GM21423 (cell line): ENCODE measurements around the gene NIT1.

Experiments used
- ATAC-seq: cut with Tn5 transposase; IDR thresholded peaks from one replicate; pipeline ENCODE4 v1.9.1; 2021; ENCODE audit warnings: mild to moderate bottlenecking, moderate library complexity; ENCODE audit not compliant: unreplicated experiment

The NIT1 gene, protein sequence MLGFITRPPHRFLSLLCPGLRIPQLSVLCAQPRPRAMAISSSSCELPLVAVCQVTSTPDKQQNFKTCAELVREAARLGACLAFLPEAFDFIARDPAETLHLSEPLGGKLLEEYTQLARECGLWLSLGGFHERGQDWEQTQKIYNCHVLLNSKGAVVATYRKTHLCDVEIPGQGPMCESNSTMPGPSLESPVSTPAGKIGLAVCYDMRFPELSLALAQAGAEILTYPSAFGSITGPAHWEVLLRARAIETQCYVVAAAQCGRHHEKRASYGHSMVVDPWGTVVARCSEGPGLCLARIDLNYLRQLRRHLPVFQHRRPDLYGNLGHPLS

DNA sequence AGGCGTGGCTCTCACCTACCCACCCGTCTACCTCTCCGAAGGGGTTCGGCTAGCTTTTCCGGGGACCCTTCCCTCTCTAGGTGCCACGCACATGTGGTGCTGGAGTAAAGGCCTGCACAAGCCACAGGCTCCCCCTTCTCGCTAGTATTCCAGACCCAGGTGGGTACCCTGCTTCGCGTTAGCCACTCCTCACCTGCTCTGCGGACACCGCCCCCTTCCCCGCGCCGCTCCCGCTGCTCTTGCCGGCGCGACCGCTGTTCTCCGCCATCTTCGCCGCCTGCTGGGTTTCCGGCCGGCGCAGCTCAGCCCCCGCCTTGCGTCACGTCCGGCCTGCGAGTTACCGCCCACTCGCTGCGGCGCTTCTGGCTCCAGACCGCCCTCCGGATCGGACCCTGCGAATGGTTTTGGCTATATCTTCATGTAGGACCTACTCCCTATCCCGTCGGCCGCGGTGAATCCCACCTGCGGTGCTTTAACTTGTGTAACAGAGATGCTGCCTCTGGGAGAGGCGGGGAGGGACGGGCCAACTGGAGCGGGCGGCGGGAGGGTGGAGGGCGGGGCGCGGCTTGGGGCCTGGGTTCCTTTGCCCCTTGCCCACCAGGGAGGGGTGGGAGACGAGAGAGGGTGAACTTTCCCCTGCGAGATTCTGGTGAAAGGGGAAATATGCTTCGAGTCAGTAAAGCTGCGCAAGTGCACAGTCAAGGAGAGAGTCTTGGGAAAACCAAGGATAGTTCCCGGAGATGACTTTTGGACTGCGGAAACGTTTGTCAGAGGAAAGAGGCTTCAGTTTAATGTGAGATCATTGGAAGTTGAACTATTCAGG is at the start of gene NIT1, which contains the start of gene PFDN2:
TSS of gene NIT1 (plus strand) at position 347 of the 823 bp plus-strand sequence. CDS start at position 419, 72 bp downstream.
TSS of gene PFDN2 (minus strand) at position 279 of the 823 bp plus-strand sequence. CDS start at position 268, 11 bp downstream.
- peak; percentile 78 for ATAC-seq

- peak; percentile 53 for ATAC-seq
These were observed 49.3 kb upstream of the NIT1 start for GRCh38 chr1:161068306-161069234.

DNA sequence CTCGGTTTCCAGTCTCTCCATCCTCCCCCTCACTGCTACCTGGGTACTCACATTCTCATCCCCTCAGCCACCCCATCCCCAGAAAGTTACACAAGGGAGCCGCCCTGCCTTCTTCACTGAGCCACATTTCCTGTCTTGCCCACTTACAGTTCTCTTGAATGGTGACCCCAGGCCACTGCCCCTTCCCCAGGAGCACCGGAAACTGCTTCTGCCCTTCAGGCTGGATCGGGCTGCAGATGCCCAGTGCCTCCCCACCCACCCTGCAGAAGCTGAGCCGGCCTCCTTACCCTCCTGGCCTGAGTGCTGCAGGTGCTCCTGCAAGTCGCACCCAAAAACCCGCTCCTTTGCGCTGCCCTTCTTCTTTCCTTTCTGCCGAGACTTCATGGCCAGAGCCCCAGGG is 48.7 kb upstream of the NIT1 start:
- ATAC-seq: no peak

DNA sequence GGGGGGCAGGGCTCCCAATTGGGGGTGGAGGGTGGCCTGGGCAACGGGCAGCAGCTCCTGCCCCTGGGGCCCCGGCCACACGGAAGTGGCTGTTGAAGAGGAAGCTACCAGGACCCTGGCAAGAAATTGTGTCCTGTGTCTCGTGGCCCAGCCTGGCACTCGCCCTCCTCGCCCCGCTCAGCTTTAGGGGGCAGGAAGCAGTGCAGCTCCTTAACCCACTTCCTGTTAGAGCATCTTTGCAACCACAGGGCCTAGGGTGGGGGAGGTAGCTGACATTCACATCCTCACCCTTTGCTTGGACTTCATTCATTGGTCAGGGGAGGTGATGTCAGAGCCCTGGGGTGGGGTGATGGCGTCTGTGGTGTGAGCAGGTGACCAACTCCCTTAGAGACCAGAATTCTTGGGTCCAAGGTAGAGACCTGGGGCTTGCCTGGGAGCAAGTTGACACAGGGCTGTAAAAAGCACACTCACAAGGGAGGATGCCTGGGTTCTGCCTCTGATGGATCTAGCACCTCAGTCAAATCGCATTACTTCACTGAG is 48.1 kb upstream of the NIT1 start, which contains the start of gene ARHGAP30:
TSS of gene ARHGAP30 (minus strand) at position 161 of the 540 bp plus-strand sequence. CDS start 267 bp downstream, outside the sequence.
- peak; percentile 80 for ATAC-seq

- ATAC-seq: no peak
These were observed 47.1 kb upstream of the NIT1 start for GRCh38 chr1:161070761-161071160.

DNA sequence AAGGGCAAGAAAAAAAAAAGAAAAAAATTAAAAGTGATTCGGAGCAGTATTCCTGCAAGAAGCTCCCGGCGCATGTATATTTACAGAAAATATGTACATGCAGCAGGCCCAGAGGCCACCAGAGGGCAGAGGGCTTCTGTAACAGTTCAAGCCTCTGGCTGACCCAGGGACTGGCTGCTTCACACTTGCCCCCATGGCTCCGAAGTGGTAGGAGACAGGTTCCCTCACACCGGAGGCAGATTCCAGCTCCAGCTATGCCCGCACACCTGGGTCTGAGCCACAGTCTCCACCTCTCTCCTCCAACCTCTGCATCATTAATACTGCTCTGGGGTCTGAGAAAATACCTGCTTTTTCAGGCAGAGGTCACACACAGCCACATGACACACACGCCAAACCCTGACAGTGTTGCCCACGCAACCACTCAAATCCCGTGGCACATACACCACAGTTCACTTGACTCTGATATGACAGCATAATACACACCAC is 46.0 kb upstream of the NIT1 start:
- no peak for ATAC-seq

- no peak for ATAC-seq
These were observed 45.0 kb upstream of the NIT1 start for GRCh38 chr1:161072751-161073449.

- no peak for ATAC-seq
These were observed 44.3 kb upstream of the NIT1 start for GRCh38 chr1:161073474-161074121.

- ATAC-seq: no peak
These were observed 43.1 kb upstream of the NIT1 start for GRCh38 chr1:161074676-161075368.

GRCh38 chr1:161076410-161076809 is 41.5 kb upstream of the NIT1 start:
- ATAC-seq: no peak

GRCh38 chr1:161077426-161077825 is 40.5 kb upstream of the NIT1 start:
- ATAC-seq: no peak

DNA sequence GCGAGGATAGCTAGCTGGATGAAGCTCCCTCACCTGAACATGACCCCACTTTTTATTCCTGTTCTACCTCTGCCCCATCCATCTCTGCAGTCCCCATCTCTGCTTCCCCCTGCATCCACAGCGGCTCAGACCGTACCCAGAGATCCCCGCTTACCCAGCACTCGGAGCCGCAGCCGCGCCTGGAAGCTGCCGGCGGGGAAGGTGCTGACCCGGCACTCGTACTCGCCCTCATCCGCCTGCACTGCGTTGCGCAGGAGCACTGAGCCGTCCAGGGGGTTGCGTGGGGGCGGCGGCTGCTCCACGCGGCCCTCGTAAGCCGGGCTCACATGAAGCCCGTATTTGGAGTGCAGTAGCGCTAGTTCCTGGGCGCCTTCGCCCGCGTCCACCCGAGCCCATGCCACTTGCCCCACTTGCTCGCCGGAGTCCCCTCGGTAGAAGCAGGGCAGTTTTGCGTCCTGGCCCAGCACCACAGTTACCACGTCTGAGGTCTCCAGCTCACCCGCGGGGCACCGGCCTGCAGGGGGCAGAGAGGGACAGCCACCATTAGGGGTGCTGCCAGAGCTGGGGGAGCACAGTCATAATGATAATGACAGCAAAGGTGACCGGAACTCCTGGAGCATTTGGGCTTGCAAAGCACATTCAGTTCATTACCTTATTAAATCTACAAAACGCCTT is 38.3 kb upstream of the NIT1 start:
- ATAC-seq: no peak

DNA sequence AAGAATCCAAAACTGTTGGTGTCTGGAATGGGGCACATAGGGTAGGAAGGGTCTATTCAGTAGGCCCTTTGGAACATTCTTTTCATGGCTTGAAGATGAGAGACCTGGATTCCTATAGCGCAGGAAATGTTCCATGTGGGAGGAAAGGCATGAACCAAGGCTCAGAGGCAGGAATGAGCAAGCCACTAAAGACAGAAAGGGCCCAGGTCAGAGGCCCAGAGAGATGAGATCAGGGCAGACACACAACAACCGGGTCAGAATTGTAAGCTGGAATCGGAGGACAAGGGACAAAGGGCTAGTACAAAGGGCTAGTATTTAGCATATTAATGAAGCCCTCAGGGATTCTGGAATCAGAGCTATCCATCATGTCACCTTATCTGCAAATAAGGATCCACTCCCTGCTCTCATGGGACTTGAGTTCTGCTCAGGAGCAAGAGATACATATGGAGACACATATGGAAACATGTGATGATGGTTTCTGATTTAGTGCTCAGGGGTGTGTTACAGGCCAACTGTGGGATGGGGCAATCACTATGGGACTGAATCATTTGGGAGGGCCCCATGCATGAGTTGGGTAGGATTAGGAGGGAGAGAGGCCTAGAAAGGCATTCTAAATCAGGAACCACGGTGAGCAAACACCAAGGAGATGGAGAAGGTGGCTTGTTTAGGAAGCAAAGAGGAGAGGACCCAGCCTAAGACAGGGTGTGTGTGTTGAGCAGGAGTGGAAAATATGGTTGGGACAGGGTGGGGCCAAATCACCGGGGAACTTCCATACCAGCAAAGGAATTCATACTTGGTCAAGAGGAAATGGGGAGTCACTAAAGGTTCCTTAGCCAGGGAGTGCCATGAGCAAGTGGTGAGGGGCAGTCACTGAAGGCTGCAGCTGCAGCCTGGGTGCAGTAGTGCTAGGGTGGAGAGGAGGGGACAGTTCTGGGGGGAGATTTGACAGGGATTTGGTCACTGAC is 37.2 kb upstream of the NIT1 start:
- ATAC-seq: no peak

- ATAC-seq: no peak
These were observed 36.4 kb upstream of the NIT1 start for GRCh38 chr1:161081519-161081918.

GRCh38 chr1:161082483-161082882 is 35.4 kb upstream of the NIT1 start:
- no peak for ATAC-seq

- no peak for ATAC-seq
These were observed 34.7 kb upstream of the NIT1 start for GRCh38 chr1:161082996-161083747.
